Ovary (tissue), 3 donors: ENCODE results near the gene TTC9C.

Experiments
- CTCF ChIP-seq, 3 donors: fragments of 450-650 bp in 2 of 3; fragments of 200-600 bp in 1 of 3; IDR thresholded peaks; one replicate each; pipeline versions ENCODE4 v1.5.1 to v1.8.0; 2016 to 2022; ENCODE audit warnings: antibody characterized with exemption in 3 of 3, mild to moderate bottlenecking in 1 of 3
- EP300 ChIP-seq: sonication (generic); formaldehyde crosslinking; IDR thresholded peaks from one replicate; pipeline ENCODE4 v1.6.1; 2017; ENCODE audit warnings: antibody characterized with exemption
- POLR2A ChIP-seq: fragments of 450-650 bp; IDR thresholded peaks from one replicate; pipeline ENCODE4 v1.6.1; 2017; ENCODE audit warnings: antibody characterized with exemption, mild to moderate bottlenecking, moderate library complexity
- donor health status: DM: no; HTN: no; CAD: no.

GRCh38 chr11:62774407-62774806 is 46.1 kb downstream of the TTC9C start:
- TF ChIP-seq CTCF (IDR thresholded peaks at IDR 0.05): no peak
- TF ChIP-seq EP300: no peak
- no peak for TF ChIP-seq POLR2A
